ENCODE results near the gene C1orf115.

Gene C1orf115

DNA sequence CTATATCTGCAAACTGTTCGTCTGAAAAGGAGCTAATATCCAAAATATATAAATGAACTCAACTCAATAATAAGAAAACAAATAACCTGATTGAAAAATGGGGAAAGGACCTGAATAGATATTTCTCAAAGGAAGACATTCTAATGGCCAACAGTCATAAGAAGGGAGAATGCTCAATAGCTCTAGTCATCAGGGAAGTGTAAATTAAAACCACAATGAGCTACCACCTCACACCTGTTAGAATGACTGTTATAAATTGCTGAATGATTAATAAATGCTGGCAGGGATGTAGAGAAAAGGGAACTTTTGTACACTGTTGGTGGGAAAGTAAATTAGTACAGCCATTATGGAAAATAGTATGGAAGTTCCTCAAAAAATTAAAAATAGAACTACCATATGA is 21.2 kb upstream of the C1orf115 start:
- H3K4me3 ChIP-seq (ENCODE audit: low read depth, low read length): no peak overlapping the region
- TF ChIP-seq, protein P1, sequence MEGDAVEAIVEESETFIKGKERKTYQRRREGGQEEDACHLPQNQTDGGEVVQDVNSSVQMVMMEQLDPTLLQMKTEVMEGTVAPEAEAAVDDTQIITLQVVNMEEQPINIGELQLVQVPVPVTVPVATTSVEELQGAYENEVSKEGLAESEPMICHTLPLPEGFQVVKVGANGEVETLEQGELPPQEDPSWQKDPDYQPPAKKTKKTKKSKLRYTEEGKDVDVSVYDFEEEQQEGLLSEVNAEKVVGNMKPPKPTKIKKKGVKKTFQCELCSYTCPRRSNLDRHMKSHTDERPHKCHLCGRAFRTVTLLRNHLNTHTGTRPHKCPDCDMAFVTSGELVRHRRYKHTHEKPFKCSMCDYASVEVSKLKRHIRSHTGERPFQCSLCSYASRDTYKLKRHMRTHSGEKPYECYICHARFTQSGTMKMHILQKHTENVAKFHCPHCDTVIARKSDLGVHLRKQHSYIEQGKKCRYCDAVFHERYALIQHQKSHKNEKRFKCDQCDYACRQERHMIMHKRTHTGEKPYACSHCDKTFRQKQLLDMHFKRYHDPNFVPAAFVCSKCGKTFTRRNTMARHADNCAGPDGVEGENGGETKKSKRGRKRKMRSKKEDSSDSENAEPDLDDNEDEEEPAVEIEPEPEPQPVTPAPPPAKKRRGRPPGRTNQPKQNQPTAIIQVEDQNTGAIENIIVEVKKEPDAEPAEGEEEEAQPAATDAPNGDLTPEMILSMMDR (IDR thresholded peaks at IDR 0.05; ENCODE audit: low read depth, low read length): no peak
- in situ Hi-C loops (cut with HindIII; ENCODE audit: low sequenced_read_pairs): no loop called here
- DNase-seq (ENCODE audit: low read depth, low spot score): no peak

- no peak overlapping the region for H3K4me3 ChIP-seq (ENCODE audit: low read depth, low read length)
- TF ChIP-seq, protein P1 (IDR thresholded peaks at IDR 0.05; ENCODE audit: low read depth, low read length): no peak
- in situ Hi-C loops (cut with HindIII; ENCODE audit: low sequenced_read_pairs): no loop called here
- DNase-seq (ENCODE audit: low read depth, low spot score): no peak
These were observed 19.8 kb upstream of the C1orf115 start for GRCh38 chr1:220670365-220670764.

GRCh38 chr1:220673921-220674320 is 16.2 kb upstream of the C1orf115 start:
- no peak for DNase-seq (ENCODE audit: low read depth, low spot score)
- TF ChIP-seq, protein P1 (IDR thresholded peaks at IDR 0.05; ENCODE audit: low read depth, low read length): no peak
- no peak overlapping the region for H3K4me3 ChIP-seq (ENCODE audit: low read depth, low read length)
- in situ Hi-C loops (cut with HindIII; ENCODE audit: low sequenced_read_pairs): no loop called here

DNA sequence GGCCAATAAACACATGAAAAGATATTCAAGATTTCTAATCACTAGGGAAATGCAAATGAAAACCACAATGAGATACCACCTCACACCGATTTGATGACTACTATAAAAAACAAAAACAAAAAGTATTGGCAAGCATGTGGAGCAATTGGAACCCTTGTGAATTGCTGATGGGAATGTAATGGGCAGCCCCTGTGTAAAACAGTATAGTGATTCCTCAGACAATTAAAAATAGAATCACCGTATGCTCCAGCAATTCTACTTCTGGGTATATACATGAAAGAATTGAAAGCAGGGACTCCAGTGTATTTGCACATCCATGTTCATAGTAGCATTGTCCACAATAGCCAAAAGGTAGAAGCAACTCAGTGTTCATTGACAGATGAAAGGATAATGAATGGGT is 12.9 kb upstream of the C1orf115 start:
- no peak overlapping the region for H3K4me3 ChIP-seq (ENCODE audit: low read depth, low read length)
- DNase-seq (ENCODE audit: low read depth, low spot score): no peak
- in situ Hi-C loops (cut with HindIII; ENCODE audit: low sequenced_read_pairs): no loop called here
- TF ChIP-seq, protein P1 (IDR thresholded peaks at IDR 0.05; ENCODE audit: low read depth, low read length): no peak

GRCh38 chr1:220680085-220680687 is 10.0 kb upstream of the C1orf115 start:
- TF ChIP-seq, protein P1 (IDR thresholded peaks at IDR 0.05; ENCODE audit: low read depth, low read length): peak; percentile 73
- peak; percentile 39 for DNase-seq (ENCODE audit: low read depth, low spot score)
- no peak overlapping the region for H3K4me3 ChIP-seq (ENCODE audit: low read depth, low read length)
- in situ Hi-C loops (cut with HindIII; ENCODE audit: low sequenced_read_pairs): no loop called here

GRCh38 chr1:220681220-220681880 is 8.8 kb upstream of the C1orf115 start:
- no peak overlapping the region for H3K4me3 ChIP-seq (ENCODE audit: low read depth, low read length)
- in situ Hi-C loops (cut with HindIII; ENCODE audit: low sequenced_read_pairs): no loop called here
- DNase-seq (ENCODE audit: low read depth, low spot score): no peak
- TF ChIP-seq, protein P1 (IDR thresholded peaks at IDR 0.05; ENCODE audit: low read depth, low read length): no peak
